ENCODE data around the gene MAPK8.

GRCh38 chr10:48478469-48478868, 172.0 kb downstream of the MAPK8 start:
- no peak for TF ChIP-seq CTCF (IDR thresholded peaks at IDR 0.05)
- no peak for TF ChIP-seq POLR2A (IDR thresholded peaks at IDR 0.05)
